Erythroblast (primary cell): Measurements from ENCODE around the gene CYB561D2.

Source experiments
- GATA1 ChIP-seq: IDR thresholded peaks from 2 replicates; pipeline ENCODE4 v1.6.1; 2011; ENCODE audit warnings: low read depth, mild to moderate bottlenecking, control low read depth, low read length, moderate library complexity
- POLR2A ChIP-seq: IDR thresholded peaks from 2 replicates; pipeline ENCODE4 v1.6.1; 2011; ENCODE audit warnings: mild to moderate bottlenecking, low read length

- TF ChIP-seq POLR2A = no peak
- TF ChIP-seq GATA1 = no peak
These were observed 37.5 kb downstream of the CYB561D2 start for GRCh38 chr3:50388016-50388719.
